Measurements from ENCODE around the gene COL24A1.
"Not testable (repeated sequence)": the region's sequence is repeated elsewhere in the genome, so short reads cannot be mapped to it uniquely, and the experiment has no call there.

GRCh38 chr1:85777021-85777420 lies 379.6 kb downstream of the COL24A1 start:
- TF ChIP-seq CTCF (conservative IDR thresholded peaks at IDR 0.05; ENCODE audit: low read depth, low read length); EZH2 (IDR thresholded peaks at IDR 0.05; ENCODE audit: borderline replicate concordance, low read depth, low read length, poor library complexity, severe bottlenecking): not testable (repeated sequence)

Measured in A673 (cell line).